Pancreas (tissue), 10 donors: ENCODE measurements around the gene DHPS. TPM values are rescaled to one million over a fixed set of nuclear protein-coding genes. Genes with fewer than 3 reads are reported as not detected.
"Not testable (repeated sequence)": the region's sequence is repeated elsewhere in the genome, so short reads cannot be mapped to it uniquely, and the experiment has no call there.

Experiments
- ATAC-seq, 4 donors: fragments of 200-7000 bp; cut with Tn5 transposase; one replicate each; pipeline versions ENCODE4 v1.8.0 to v1.9.1; 2020; ENCODE audit warnings: mild to moderate bottlenecking in 4 of 4, moderate library complexity in 4 of 4
- DNase-seq, 6 donors: peaks; one replicate each; pipeline ENCODE4 v3.0.0-alpha.2; 2020
- FAIRE-seq: peaks from 2 replicates; lab custom pipeline; 2012; peaks lifted over from hg19 to GRCh38; lab: Jason Lieb, UNC
- H3K27ac ChIP-seq, 4 donors: fragments of 200-600 bp; sonication (generic); 1 replicate in 3 of 4; 2 replicates in 1 of 4; pipeline versions ENCODE4 v1.5.0 to v1.8.0; 2020
- H3K27me3 ChIP-seq, 4 donors: fragments of 200-600 bp; one replicate each; pipeline ENCODE4 v1.8.0; 2021
- H3K36me3 ChIP-seq, 3 donors: fragments of 200-600 bp; sonication (generic) in 1 of 3; one replicate each; pipeline versions ENCODE4 v1.5.0 to v1.8.0; 2020 to 2021
- H3K4me1 ChIP-seq, 3 donors: fragments of 200-600 bp; one replicate each; pipeline ENCODE4 v1.8.0; 2021
- H3K4me3 ChIP-seq, 4 donors: fragments of 200-600 bp; sonication (generic) in 2 of 4; one replicate each; pipeline versions ENCODE4 v1.5.0 to v1.8.0; 2020 to 2021
- H3K9me3 ChIP-seq, 4 donors: fragments of 200-600 bp; one replicate each; pipeline ENCODE4 v1.8.0; 2021
- WGBS, 2 donors: extraction: QIAGEN DNeasy Blood & Tissue Kit; methylation state at CpG; one replicate each; pipeline ENCODE4 v1.1.7; 2013; 5-methylcytosine and 5-hydroxymethylcytosine counted together
- intact Hi-C, 3 donors: fragments of 100-400 bp; cut with DNase I; formaldehyde crosslinking; loops; one replicate each; pipeline versions ENCODE4 v1.11.1 to v1.14.2; 2022
- polyA plus RNA-seq, 2 donors: library from polyadenylated mRNA; stranded (reverse); fragments of 200-250 nt; gene quantifications; one replicate each; pipeline ENCODE4 v1.2.3, GENCODE V29; 2013
- total RNA-seq, 6 donors: library from RNA; stranded (reverse); fragmentation: NEBNext Ultra II Directional in 4 of 6; extraction: Animal tissue kit (Norgen Biotek cat#: 25700) in 4 of 6; gene quantifications; one replicate each; pipeline versions ENCODE4 v1.2.1 to v1.2.4, GENCODE V29; 2021 to 2023
- TF ChIP-seq, protein P1 (sequence below), 4 donors: fragments of 200-600 bp; sonication (generic) in 3 of 4; IDR thresholded peaks; one replicate each; pipeline versions ENCODE4 v1.5.0 to v1.8.0; 2021; ENCODE audit warnings: antibody characterized with exemption in 4 of 4
- donor health status: healthy with polysubstance abuse.
- donor health status: DM: no; HTN: no; CAD: no; lungs with moderate emphysema.
- donor health status: DM: no; HTN: no; CAD: no.
- donor health status: control.
- donor health status: control.
- donor health status: Bipolar disorder and iron deficiency.
- donor health status: DM: yes; HTN: yes; CAD: no.
- donor health status: DM: no; HTN: no; CAD: no.
- donor health status: DM: no; HTN: no; CAD: no.
- donor health status: DM: yes; HTN: yes; CAD: no.

DHPS gene
- total and polyA plus RNA-seq, 8 donors = 36.0 to 85.7 (median 49.9) TPM

DNA sequence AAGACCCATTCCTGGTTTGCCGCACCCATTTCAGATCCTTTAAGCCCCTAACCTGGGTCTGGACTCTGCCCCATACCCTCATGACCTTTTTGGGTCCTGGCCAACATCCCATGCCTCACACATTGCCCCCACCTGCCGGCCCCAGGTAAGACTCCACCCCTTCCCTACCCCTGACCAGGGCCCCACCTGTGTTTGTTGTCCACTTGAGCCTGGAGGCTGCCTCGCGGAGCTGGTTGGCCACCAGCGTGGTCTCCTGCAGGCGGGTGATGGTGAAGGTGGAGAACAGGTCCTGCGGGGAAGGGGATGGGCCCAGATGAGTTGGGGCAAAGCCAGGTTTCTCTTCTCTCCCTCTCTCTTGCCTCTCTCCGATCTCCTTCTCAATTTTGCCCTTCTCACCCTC lies 34.6 kb downstream of the DHPS start:
- Histone ChIP-seq H3K27ac (no peak overlapping the region), H3K36me3 (no peaks in the 10 kb centered on the region), H3K4me1 (peaks cover 0 to 7% (median 6%) of the 10 kb centered on the region in 3 donors), H3K9me3 (no peaks in the 10 kb centered on the region), H3K27me3 (no peaks in the 10 kb centered on the region), H3K4me3 (peak overlapping the region in 1 of 4 donors; percentile 43)
- ATAC-seq = peak in 1 of 4 donors; percentile 2
- FAIRE-seq = no peak
- WGBS, 2 donors = 50 to 56% methylated on average over 8 of the region's 8 CpGs
- TF ChIP-seq, protein P1, sequence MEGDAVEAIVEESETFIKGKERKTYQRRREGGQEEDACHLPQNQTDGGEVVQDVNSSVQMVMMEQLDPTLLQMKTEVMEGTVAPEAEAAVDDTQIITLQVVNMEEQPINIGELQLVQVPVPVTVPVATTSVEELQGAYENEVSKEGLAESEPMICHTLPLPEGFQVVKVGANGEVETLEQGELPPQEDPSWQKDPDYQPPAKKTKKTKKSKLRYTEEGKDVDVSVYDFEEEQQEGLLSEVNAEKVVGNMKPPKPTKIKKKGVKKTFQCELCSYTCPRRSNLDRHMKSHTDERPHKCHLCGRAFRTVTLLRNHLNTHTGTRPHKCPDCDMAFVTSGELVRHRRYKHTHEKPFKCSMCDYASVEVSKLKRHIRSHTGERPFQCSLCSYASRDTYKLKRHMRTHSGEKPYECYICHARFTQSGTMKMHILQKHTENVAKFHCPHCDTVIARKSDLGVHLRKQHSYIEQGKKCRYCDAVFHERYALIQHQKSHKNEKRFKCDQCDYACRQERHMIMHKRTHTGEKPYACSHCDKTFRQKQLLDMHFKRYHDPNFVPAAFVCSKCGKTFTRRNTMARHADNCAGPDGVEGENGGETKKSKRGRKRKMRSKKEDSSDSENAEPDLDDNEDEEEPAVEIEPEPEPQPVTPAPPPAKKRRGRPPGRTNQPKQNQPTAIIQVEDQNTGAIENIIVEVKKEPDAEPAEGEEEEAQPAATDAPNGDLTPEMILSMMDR (IDR thresholded peaks at IDR 0.05) = no peak
- intact Hi-C loops = no loop called here
- DNase-seq = peak in 2 of 6 donors; percentile 59 to 76

DNA sequence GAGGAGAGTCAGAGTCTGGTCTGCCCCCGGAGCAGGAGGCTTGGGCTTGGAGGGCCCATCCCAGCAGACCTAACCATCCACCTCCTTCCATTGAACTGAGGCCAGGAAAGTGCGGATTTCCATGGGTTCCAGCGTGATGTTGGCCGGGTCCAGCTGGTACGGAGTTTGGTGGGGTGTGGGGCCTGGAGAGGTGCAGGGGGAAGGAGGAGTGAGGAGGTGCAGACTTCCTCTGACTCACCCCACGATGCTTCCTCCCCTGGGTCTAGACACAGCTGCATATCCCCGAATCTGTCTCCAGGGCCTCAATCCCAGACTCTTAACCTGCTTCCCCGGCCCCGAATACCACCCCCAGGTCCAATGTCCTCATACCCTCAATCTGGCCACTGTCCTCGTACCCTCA lies 35.1 kb downstream of the DHPS start:
- peak in 1 of 6 donors; percentile 29 for DNase-seq
- Histone ChIP-seq H3K4me3 (no peak overlapping the region), H3K27ac (no peak overlapping the region), H3K36me3 (no peaks in the 10 kb centered on the region), H3K27me3 (no peaks in the 10 kb centered on the region), H3K9me3 (no peaks in the 10 kb centered on the region), H3K4me1 (peaks cover 0 to 7% (median 6%) of the 10 kb centered on the region in 3 donors)
- no peak for FAIRE-seq
- TF ChIP-seq, protein P1 (IDR thresholded peaks at IDR 0.05) = no peak
- intact Hi-C loops = no loop called here
- no peak for ATAC-seq
- WGBS, 2 donors = 88 to 98% methylated on average over 10 of the region's 10 CpGs

DNA sequence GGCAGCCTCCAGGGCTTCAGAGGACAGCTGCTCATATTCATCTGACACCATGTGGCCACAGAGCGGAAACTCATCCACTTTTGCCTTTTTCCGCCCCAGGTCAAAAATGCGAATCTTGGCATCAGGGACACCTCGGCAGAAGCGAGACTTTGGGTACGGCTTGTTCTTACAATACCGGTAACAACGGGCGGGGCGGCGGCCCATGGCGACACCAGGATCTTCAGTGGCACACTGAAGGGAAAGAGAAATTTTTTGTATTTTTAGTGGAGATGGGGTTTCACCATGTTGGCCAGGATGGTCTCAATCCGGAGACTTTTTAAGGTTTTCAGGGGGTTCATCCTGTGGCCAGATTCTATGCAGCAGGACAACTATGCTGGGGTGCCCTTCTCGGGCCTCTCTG lies 38.0 kb downstream of the DHPS start:
- H3K4me1 ChIP-seq, H3K36me3 ChIP-seq, intact Hi-C loops, ATAC-seq, H3K4me3 ChIP-seq, H3K9me3 ChIP-seq, H3K27ac ChIP-seq, H3K27me3 ChIP-seq, FAIRE-seq: not testable (repeated sequence)
- DNase-seq = peak in 1 of 6 donors; percentile 18
- whole genome bisulfite sequencing, 2 donors = 91 to 93% methylated on average over 14 of the region's 14 CpGs

DNA sequence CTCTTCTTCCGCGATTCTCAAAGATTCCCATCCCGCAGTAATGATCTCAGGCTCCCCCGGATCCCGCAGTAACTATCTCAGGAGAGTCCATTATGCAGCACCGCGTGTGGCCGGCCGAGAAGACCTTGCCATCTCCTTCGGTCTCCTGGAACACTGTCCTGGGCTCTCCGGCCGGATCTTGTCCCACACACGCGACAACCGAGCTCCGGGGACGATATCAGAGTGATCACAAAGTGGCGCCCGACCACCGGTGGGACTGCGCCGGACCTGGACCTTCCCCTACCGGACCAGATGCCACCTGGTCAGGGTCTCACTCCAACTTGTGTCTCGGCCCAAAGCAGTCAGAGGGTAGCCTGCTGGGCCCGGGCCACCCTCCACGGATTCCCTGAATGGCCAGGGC lies 39.2 kb downstream of the DHPS start:
- DNase-seq (peak in 1 of 6 donors; percentile 61), ATAC-seq (no peak), FAIRE-seq (no peak)
- Histone ChIP-seq H3K27ac (no peak overlapping the region), H3K4me1 (no peaks in the 10 kb centered on the region), H3K9me3 (no peaks in the 10 kb centered on the region), H3K36me3 (no peaks in the 10 kb centered on the region), H3K27me3 (no peaks in the 10 kb centered on the region), H3K4me3 (no peak overlapping the region)
- intact Hi-C loops = no loop called here
- 78 to 89% methylated on average over 26 of the region's 26 CpGs for WGBS, 2 donors
- TF ChIP-seq, protein P1 (IDR thresholded peaks at IDR 0.05) = no peak

DNA sequence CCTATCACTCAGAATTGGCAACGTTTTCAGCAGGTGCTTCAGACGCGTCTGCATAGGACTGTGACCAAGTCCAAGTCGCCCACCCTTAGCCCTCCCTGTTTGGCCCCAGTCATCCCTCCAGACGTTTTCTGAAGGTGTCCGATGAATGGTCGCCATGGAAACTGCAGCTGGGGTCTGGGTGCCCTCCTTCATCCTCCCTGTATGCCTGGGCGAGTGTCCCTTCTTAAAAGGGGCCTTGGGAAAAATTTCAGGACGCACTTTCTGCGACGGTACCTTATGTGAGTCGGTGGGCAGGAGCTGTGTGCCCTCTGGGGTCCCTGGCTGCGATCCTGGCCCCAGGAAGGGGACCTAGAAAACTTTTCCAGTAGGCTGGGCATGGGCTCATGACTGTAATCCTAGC lies 40.2 kb downstream of the DHPS start:
- Histone ChIP-seq H3K27ac (no peak overlapping the region), H3K9me3 (no peaks in the 10 kb centered on the region), H3K4me1 (no peaks in the 10 kb centered on the region), H3K4me3 (no peak overlapping the region), H3K36me3 (no peaks in the 10 kb centered on the region), H3K27me3 (no peaks in the 10 kb centered on the region)
- FAIRE-seq = no peak
- TF ChIP-seq, protein P1 (IDR thresholded peaks at IDR 0.05) = no peak
- peak in 1 of 6 donors; percentile 13 for DNase-seq
- intact Hi-C loops = no loop called here
- WGBS, 2 donors = 53 to 59% methylated on average over 13 of the region's 13 CpGs
- ATAC-seq = no peak
